Measurements from ENCODE around the gene GAREM2. TPM values are rescaled to one million over a fixed set of nuclear protein-coding genes. Genes with fewer than 3 reads are reported as not detected.

The GAREM2 gene
- total and polyA plus RNA-seq, 5 experiments from 2014 or later, result 0.74 to 5.9 (median 2.6) TPM

DNA sequence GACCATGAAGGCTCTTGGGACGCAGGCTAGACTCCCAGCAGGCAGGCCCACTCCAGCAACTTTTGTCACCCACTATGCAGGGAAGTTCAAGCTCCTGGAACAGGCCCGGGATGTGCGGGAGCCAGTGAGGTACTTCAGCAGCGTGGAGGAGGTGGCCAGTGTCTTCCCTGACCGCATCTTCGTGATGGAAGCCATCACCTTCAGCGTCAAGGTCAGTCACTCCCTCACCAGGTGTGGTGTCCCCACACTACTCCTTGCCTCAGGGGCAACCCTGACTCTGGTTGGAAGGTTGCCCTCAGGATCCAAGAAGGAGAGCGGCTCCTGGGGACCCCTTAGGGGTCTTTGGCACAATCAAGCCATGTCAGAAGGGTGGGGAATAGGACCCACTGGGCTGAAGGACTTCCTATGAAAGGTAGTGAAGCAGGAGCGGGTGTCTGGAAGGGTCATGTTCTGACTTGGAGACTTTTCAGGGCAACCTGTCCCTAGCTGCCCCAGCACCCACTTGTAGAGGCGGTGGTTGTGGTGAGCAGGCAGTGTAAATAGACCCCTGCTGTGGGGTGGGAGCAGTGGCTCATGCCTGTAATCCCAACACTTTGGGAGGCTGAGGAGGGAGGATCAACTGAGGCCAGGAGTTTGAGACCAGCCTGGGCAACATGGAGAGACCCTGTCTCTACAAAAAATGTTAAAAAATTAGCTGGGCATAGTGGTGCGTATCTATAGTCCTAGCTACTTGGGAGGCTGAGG, 10.2 kb downstream of the GAREM2 start:
- POLR2A ChIA-PET, result interaction anchor here (0.7 to 2.1 kb wide), 3 partner anchors 10 to 1423 kb away, joined by 4 to 9 read pairs (median 8); partner anchors contain the start of genes GAREM2 and RAB10
- H3K9me3 Mint-ChIP-seq, result no peaks in the 10 kb centered on the region
- ATAC-seq (no peak), DNase-seq (no peak)
- peak overlapping the region in 4 of 10 donors; percentile 66 to 81 (median 75) for H3K27ac Mint-ChIP-seq
- H3K4me1 Mint-ChIP-seq, result peaks cover 14 to 35% (median 30%) of the 10 kb centered on the region in 4 donors
- peaks cover 16 to 35% (median 17%) of the 10 kb centered on the region in 5 donors for H3K27me3 Mint-ChIP-seq
- no peaks in the 10 kb centered on the region for H3K36me3 Mint-ChIP-seq
- peak overlapping the region; percentile 40 to 84 (median 67) for H3K4me3 Mint-ChIP-seq

DNA sequence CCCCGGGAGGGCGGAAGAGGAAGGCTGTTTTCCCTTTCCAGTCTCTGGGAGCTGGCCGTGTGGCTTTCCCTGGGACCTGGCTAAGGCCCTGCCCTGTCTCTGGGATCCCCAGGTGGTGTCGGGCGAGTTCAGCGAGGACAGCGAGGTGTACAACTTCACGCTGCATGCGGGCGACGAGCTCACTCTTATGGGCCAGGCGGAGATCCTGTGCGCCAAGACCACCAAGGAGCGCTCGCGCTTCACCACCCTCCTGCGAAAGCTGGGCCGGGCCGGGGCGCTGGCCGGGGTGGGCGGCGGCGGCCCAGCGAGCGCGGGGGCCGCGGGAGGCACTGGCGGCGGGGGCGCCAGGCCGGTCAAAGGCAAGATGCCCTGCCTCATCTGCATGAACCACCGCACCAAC, 11.2 kb downstream of the GAREM2 start:
- H3K27me3 Mint-ChIP-seq, result peaks cover 15 to 32% (median 16%) of the 10 kb centered on the region in 5 donors
- no peaks in the 10 kb centered on the region for H3K36me3 Mint-ChIP-seq
- ATAC-seq (no peak), DNase-seq (no peak)
- peaks cover 14 to 33% (median 25%) of the 10 kb centered on the region in 4 donors for H3K4me1 Mint-ChIP-seq
- no peaks in the 10 kb centered on the region for H3K9me3 Mint-ChIP-seq
- peak overlapping the region; percentile 44 to 84 (median 74) for H3K4me3 Mint-ChIP-seq
- POLR2A ChIA-PET, result interaction anchor here (0.5 to 2.1 kb wide), 15 partner anchors 8 to 867 kb away, joined by 3 to 9 read pairs (median 4); partner anchors contain the start of genes GAREM2 and RAB10
- peak overlapping the region in 9 of 10 donors; percentile 49 to 77 (median 66) for H3K27ac Mint-ChIP-seq

DNA sequence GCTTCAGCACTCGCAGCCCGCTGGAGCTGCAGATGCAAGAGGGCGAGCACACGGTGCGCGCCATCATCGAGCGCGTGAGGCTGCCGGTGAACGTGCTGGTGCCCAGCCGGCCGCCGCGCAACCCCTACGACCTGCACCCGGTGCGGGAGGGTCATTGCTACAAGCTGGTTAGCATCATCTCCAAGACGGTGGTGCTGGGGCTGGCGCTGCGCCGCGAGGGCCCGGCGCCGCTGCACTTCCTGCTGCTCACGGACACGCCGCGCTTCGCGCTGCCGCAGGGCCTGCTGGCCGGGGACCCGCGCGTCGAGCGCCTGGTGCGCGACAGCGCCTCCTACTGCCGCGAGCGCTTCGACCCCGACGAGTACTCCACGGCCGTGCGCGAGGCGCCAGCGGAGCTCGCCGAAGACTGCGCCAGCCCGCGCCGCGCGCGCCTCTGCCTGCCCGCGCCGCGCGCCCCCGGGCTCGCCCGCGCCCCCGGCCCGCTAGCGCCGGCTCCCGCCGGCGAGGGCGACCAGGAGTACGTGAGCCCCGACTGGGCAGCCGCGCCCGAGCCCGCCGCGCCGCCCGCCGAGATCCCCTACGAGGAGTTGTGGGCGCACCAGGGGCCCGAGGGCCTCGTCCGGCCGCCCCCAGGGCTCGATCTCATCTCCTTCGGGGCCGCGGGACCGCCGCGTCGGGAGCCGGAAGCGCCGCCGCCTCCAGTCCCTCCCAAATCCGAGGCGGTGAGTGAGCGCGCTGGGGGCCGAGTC, 11.8 kb downstream of the GAREM2 start:
- ATAC-seq, result peak; percentile 97 to 98
- DNase-seq, result peak; percentile 72 to 91 (median 84)
- POLR2A ChIA-PET, result interaction anchor here (0.5 to 2.1 kb wide), 21 partner anchors 9 to 866 kb away, joined by 3 to 9 read pairs (median 4); partner anchors contain the start of genes GAREM2 and RAB10
- Mint-ChIP-seq H3K27ac (peak overlapping the region in 6 of 10 donors; percentile 38 to 91 (median 78)), H3K4me1 (peaks cover 13 to 30% (median 21%) of the 10 kb centered on the region in 4 donors), H3K27me3 (peaks cover 13 to 26% (median 14%) of the 10 kb centered on the region in 5 donors), H3K36me3 (no peaks in the 10 kb centered on the region), H3K9me3 (no peaks in the 10 kb centered on the region), H3K4me3 (peak overlapping the region; percentile 69 to 90 (median 82))

DNA sequence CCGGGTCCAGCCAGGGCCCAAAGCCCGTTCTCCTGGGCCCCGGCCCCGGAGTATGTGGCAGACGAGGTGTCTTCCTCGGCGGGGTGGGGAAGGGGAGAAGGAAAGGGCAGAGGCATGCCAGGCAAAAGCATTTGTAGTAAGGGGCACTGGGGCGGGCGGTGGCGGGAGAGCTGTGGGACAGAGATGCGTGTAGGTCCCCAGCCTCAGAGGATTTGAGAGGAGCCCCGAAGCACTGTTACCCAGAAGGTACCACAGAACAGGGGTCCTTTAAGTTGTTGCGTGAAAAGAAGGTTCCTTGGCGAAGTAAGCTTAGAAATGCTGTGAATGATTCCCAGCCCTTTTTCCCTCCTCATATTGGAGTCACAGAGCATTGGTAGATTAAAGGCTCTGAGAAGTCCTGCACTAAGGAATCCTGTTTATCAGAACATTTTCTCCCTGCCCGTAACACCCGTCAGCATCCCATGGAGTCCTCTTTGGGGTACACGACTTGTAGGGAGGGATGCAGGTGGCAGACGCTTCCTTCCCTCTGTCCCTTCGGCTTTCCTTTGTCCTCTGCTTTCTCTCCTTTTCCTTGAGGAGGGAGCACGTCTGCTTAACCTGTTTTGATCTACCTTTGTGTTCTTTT, 12.5 kb downstream of the GAREM2 start:
- Mint-ChIP-seq H3K36me3 (peaks cover 0 to under 1% (median 0%) of the 10 kb centered on the region in 3 donors), H3K27me3 (peaks cover 8 to 19% (median 9%) of the 10 kb centered on the region in 5 donors), H3K27ac (peak overlapping the region in 9 of 10 donors; percentile 53 to 91 (median 87)), H3K4me3 (peak overlapping the region; percentile 69 to 90 (median 82)), H3K9me3 (no peaks in the 10 kb centered on the region), H3K4me1 (peaks cover 9 to 27% (median 15%) of the 10 kb centered on the region in 4 donors)
- ATAC-seq, result no peak
- POLR2A ChIA-PET, result interaction anchor here (0.6 to 2.1 kb wide), 15 partner anchors 10 to 451 kb away, joined by 3 to 9 read pairs (median 4); partner anchors contain the start of genes GAREM2 and RAB10
- no peak for DNase-seq

DNA sequence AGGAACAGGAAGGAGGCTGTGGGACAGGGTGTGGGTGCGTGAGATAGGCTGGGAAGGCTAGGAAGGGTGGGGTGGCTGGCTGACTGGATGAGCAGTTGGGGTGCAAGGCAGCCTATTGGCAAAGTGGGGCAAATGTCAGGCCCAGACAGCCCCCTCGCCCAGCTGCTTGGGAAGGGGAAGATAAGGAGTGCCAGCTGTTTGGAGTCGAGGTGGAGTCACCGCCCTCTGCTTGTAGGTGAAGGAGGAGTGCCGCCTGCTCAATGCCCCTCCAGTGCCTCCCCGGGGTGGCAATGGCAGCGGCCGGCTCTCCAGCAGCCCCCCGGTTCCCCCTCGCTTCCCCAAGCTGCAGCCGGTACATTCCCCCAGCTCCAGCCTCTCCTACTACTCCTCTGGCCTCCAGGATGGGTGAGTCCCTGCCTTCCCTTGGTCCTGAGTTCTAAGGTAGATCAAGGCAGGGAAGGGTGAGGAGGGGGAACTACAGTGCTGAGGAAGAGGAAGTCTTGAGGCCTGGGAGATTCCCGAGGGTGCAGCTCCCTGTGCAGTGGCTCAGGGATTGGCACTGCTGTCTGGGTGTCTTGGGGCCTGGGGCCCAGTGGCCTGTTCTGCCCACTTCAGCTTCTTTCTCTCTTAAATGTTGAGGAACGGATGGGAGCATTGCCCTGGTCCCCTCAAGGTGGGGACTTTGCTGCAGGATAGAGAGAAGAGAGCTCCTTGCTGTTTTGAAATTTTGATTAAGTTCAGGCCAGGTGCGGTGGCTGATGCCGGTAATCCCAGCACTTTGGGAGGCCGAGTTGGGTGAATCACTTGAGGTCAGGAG, 13.3 kb downstream of the GAREM2 start:
- ATAC-seq (no peak), DNase-seq (no peak)
- Mint-ChIP-seq H3K27ac (peak overlapping the region in 9 of 10 donors; percentile 20 to 91 (median 53)), H3K27me3 (peaks cover 3 to 12% (median 3%) of the 10 kb centered on the region in 5 donors), H3K36me3 (peaks cover 0 to 8% (median 0%) of the 10 kb centered on the region in 3 donors), H3K4me1 (peaks cover 7 to 27% (median 14%) of the 10 kb centered on the region in 4 donors), H3K4me3 (peak overlapping the region; percentile 69 to 90 (median 82)), H3K9me3 (no peaks in the 10 kb centered on the region)
- POLR2A ChIA-PET, result interaction anchor here (1.0 kb wide), 2 partner anchors 452 to 513 kb away, joined by 3 read pairs; partner anchors contain the start of gene DTNB

DNA sequence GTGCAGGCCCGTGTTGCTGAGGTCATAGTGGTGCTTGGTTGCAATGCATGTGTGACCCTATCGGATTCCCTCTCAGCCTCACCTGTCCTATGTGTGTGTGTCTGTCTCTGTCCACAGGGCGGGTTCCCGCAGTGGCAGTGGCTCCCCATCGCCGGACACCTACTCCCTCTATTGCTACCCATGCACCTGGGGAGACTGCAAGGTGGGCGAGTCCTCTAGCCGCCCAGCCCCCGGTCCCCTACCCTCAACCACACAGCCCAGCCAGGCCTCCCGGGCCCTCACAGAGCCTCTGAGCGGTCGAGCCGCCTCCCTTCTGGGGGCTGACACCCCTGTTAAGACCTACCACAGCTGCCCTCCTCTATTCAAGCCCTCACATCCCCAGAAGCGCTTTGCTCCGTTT, 14.2 kb downstream of the GAREM2 start:
- peaks cover 0 to 3% (median 2%) of the 10 kb centered on the region in 5 donors for H3K27me3 Mint-ChIP-seq
- H3K4me1 Mint-ChIP-seq, result peaks cover 6 to 27% (median 14%) of the 10 kb centered on the region in 4 donors
- DNase-seq (no peak), ATAC-seq (no peak)
- peak overlapping the region in 3 of 10 donors; percentile 25 to 70 (median 58) for H3K27ac Mint-ChIP-seq
- POLR2A ChIA-PET, result no interaction called here
- H3K9me3 Mint-ChIP-seq, result no peaks in the 10 kb centered on the region
- peak overlapping the region in 5 of 10 donors; percentile 18 to 78 (median 48) for H3K4me3 Mint-ChIP-seq
- peaks cover 0 to 18% (median 0%) of the 10 kb centered on the region in 3 donors for H3K36me3 Mint-ChIP-seq

DNA sequence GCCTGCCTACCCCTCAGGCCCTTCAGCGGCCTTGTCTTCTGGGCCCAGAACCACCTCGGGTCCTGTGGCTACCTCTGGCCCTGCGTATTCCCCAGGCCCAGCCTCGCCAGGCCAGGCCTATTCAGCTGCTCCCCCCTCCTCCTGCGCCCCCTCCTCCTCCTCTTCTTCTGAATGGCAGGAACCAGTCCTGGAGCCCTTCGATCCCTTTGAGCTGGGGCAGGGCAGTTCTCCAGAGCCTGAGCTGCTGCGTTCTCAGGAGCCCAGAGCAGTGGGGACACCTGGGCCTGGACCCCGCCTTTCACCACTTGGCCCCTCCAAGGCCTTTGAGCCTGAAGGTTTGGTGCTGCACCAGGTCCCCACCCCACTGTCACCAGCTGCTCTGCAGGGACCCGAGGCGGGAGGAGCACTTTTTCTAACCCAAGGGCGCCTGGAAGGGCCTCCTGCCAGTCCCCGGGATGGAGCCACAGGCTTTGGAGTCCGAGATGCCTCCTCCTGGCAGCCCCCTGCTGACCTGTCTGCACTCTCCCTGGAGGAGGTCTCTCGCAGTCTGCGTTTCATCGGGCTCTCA, 14.7 kb downstream of the GAREM2 start:
- H3K9me3 Mint-ChIP-seq, result no peaks in the 10 kb centered on the region
- peaks cover 6 to 27% (median 14%) of the 10 kb centered on the region in 4 donors for H3K4me1 Mint-ChIP-seq
- ATAC-seq (no peak), DNase-seq (no peak)
- H3K4me3 Mint-ChIP-seq, result peak overlapping the region in 3 of 10 donors; percentile 18 to 60 (median 26)
- peaks cover 0 to 2% (median 0%) of the 10 kb centered on the region in 5 donors for H3K27me3 Mint-ChIP-seq
- POLR2A ChIA-PET, result no interaction called here
- peaks cover 0 to 23% (median 0%) of the 10 kb centered on the region in 3 donors for H3K36me3 Mint-ChIP-seq
- H3K27ac Mint-ChIP-seq, result peak overlapping the region in 3 of 10 donors; percentile 25 to 59 (median 40)

DNA sequence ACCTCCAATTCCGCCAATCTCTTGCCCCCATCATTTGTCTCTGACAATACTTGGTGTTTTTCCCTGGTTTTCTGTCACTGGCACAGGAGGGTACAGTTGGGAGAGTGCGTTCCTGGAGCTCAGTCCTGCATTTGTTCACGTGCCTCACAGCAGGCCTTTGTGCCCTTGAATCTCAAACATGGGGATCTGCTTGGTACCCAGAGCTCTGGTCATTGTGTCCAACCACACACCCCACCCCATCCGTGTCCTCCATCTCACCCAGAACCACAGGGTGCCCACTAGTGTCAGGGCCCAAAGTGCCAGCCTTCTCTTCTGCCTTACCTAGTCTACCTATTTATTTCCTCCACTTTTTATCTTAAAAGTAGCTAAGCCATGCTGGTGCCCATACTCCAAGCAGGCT, 16.2 kb downstream of the GAREM2 start:
- Mint-ChIP-seq H3K27me3 (peaks cover 0 to 2% (median 0%) of the 10 kb centered on the region in 5 donors), H3K36me3 (peaks cover 0 to 38% (median 0%) of the 10 kb centered on the region in 3 donors), H3K4me1 (peaks cover 6 to 20% (median 11%) of the 10 kb centered on the region in 4 donors), H3K4me3 (peak overlapping the region in 1 of 10 donors; percentile 15), H3K9me3 (no peaks in the 10 kb centered on the region), H3K27ac (peak overlapping the region in 7 of 10 donors; percentile 5 to 83 (median 60))
- DNase-seq, result no peak
- ATAC-seq, result no peak
- POLR2A ChIA-PET, result no interaction called here

DNA sequence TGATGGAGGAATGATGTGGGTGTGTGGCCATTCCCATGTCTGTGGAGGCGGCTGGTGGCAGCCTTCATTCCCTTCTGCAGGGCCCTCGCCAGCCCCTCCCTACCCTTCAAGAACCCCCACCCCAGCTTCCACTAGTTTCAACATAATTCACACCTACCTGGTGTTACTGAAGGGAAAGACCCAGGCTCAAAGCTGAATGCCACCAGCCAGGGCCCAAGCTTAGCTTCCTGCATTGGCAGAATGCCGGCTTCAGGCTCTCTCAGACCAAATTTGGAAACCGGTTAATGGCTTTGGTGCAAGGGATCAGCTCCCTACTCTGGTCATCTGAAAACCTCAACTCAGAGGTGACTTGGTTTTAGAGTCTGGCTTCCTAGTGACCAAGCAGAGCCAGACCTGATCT, 16.9 kb downstream of the GAREM2 start:
- Mint-ChIP-seq H3K27ac (peak overlapping the region in 1 of 10 donors; percentile 69), H3K36me3 (peaks cover 0 to 44% (median 0%) of the 10 kb centered on the region in 3 donors), H3K9me3 (no peaks in the 10 kb centered on the region), H3K4me3 (no peak overlapping the region), H3K4me1 (peaks cover 6 to 20% (median 11%) of the 10 kb centered on the region in 4 donors), H3K27me3 (peaks cover 0 to 2% (median 0%) of the 10 kb centered on the region in 5 donors)
- no peak for ATAC-seq
- no peak for DNase-seq
- POLR2A ChIA-PET, result no interaction called here

DNA sequence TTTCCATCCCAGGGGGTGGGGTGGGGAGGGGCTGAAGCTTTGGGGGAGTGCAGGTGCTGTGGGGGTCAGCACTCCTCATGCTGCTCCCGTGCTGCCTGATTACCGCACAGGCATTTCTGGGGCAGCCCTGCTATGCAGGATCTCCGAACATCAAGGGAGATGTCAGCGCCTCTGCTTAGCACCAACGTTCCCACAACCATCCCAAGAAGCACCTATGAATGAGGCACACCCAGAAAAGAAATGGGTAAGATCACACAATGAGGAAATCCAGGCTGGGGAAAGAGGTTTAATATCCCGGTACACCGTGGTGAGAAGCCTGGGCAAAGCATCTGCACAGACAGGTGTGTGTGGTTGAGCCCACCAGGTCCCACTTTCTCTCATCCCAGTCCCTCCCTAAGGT, 17.5 kb downstream of the GAREM2 start:
- peaks cover 0 to 2% (median 0%) of the 10 kb centered on the region in 5 donors for H3K27me3 Mint-ChIP-seq
- ATAC-seq (no peak), DNase-seq (no peak)
- peaks cover 0 to 50% (median 0%) of the 10 kb centered on the region in 3 donors for H3K36me3 Mint-ChIP-seq
- H3K4me3 Mint-ChIP-seq, result no peak overlapping the region
- H3K4me1 Mint-ChIP-seq, result peaks cover 6 to 18% (median 9%) of the 10 kb centered on the region in 4 donors
- H3K27ac Mint-ChIP-seq, result no peak overlapping the region
- H3K9me3 Mint-ChIP-seq, result no peaks in the 10 kb centered on the region
- POLR2A ChIA-PET, result no interaction called here

All from naive thymus-derived CD8-positive, alpha-beta T cell (primary cell).